Keratinocyte (primary cell): ENCODE results near the gene CRACR2A. TPM values are rescaled to one million over a fixed set of nuclear protein-coding genes. Genes with fewer than 3 reads are reported as not detected.

Source experiments
- DNase-seq: peaks from one replicate; pipeline ENCODE4 v3.0.0-alpha.2; 2011; ENCODE audit warnings: low read depth, missing footprints, low spot score
- FAIRE-seq: peaks from 2 replicates; lab custom pipeline; 2011; peaks lifted over from hg19 to GRCh38; lab: Jason Lieb, UNC
- H2AFZ ChIP-seq: 2 replicates; pipeline ENCODE4 v1.6.0; 2012; ENCODE audit warnings: low read length, control low read depth, inconsistent platforms; ENCODE audit not compliant: control insufficient read depth
- H3K27ac ChIP-seq: 2 replicates; pipeline ENCODE4 v1.5.1; 2011; ENCODE audit warnings: low read length; ENCODE audit not compliant: control insufficient read depth, insufficient read depth
- H3K27me3 ChIP-seq: 3 replicates; pipeline ENCODE4 v1.6.0; 2011; ENCODE audit warnings: low read length; ENCODE audit not compliant: control insufficient read depth, insufficient read depth; ENCODE audit errors: extremely low read depth
- H3K36me3 ChIP-seq, 2 experiments: 2 replicates in 1 of 2; 3 replicates in 1 of 2; pipeline ENCODE4 v1.5.1; 2011; ENCODE audit warnings: low read length in 2 of 2, mild to moderate bottlenecking in 1 of 2; ENCODE audit not compliant: control insufficient read depth in 2 of 2, insufficient read depth in 2 of 2; ENCODE audit errors: extremely low read depth in 1 of 2
- H3K4me1 ChIP-seq: 3 replicates; pipeline ENCODE4 v1.5.1; 2011; ENCODE audit warnings: low read length; ENCODE audit not compliant: control insufficient read depth, insufficient read depth; ENCODE audit errors: extremely low read depth
- H3K4me2 ChIP-seq: 3 replicates; pipeline ENCODE4 v1.6.0; 2011; ENCODE audit warnings: low read depth, low read length; ENCODE audit not compliant: control insufficient read depth, insufficient read depth; ENCODE audit errors: extremely low read depth
- H3K4me3 ChIP-seq, 3 experiments: fragments of 200-600 bp in 1 of 3; sonication (generic) in 1 of 3; 2 replicates in 2 of 3; 3 replicates in 1 of 3; pipeline ENCODE4 v1.5.1; 2011 to 2016; ENCODE audit warnings: low read length in 3 of 3, mild to moderate bottlenecking in 3 of 3, control low read depth in 2 of 3, inconsistent platforms in 1 of 3, low read depth in 1 of 3, mixed read lengths in 1 of 3, mixed run types in 1 of 3, moderate library complexity in 1 of 3; ENCODE audit not compliant: control insufficient read depth in 2 of 3, insufficient read depth in 2 of 3; ENCODE audit errors: extremely low read depth in 1 of 3
- H3K79me2 ChIP-seq: 2 replicates; pipeline ENCODE4 v1.6.0; 2012; ENCODE audit warnings: low read length; ENCODE audit not compliant: control insufficient read depth, insufficient read depth
- H3K9ac ChIP-seq: 3 replicates; pipeline ENCODE4 v1.6.0; 2011; ENCODE audit warnings: low read length; ENCODE audit not compliant: control insufficient read depth, insufficient read depth; ENCODE audit errors: extremely low read depth
- H3K9me1 ChIP-seq: 3 replicates; pipeline ENCODE4 v1.6.0; 2011; ENCODE audit warnings: low read length; ENCODE audit not compliant: control insufficient read depth, insufficient read depth; ENCODE audit errors: extremely low read depth
- H3K9me3 ChIP-seq: 2 replicates; pipeline ENCODE4 v1.5.1; 2012; ENCODE audit warnings: low read depth, low read length; ENCODE audit not compliant: control insufficient read depth
- H4K20me1 ChIP-seq: 3 replicates; pipeline ENCODE4 v1.6.0; 2011; ENCODE audit warnings: low read length; ENCODE audit not compliant: control insufficient read depth, insufficient read depth; ENCODE audit errors: extremely low read depth
- EZH2 ChIP-seq: IDR thresholded peaks from one replicate; pipeline ENCODE4 v1.6.1; 2012; ENCODE audit warnings: inconsistent platforms, mild to moderate bottlenecking, low read length, moderate library complexity
- dilution Hi-C: fragments of 300-500 bp; cut with MboI; formaldehyde crosslinking; loops from one replicate; pipeline ENCODE4 v1.7.0; 2020; ENCODE audit warnings: low sequenced_read_pairs; ENCODE audit not compliant: extremely low pct_ligation_motif_present
- polyA plus RNA-seq, 5 experiments: library from polyadenylated mRNA; depleted of rRNA in 3 of 5; stranded (reverse) in 3 of 5; stranded (forward) in 1 of 5; unstranded in 1 of 5; fragments of >200 nt; gene quantifications; 1 replicate in 1 of 5; 2 replicates in 3 of 5; 3 replicates in 1 of 5; pipeline versions ENCODE4 v1.2.1 to v1.2.3, GENCODE V29; 2011 to 2012; ENCODE audit warnings: missing spikeins in 2 of 5, low read depth in 1 of 5, low replicate concordance in 1 of 5
- TF ChIP-seq, protein P1 (sequence below), 3 experiments: IDR thresholded peaks in 1 of 3; conservative IDR thresholded peaks in 1 of 3; optimal IDR thresholded peaks in 1 of 3; 2 replicates in 2 of 3; 3 replicates in 1 of 3; pipeline versions ENCODE3 to v1.5.1; 2011; ENCODE audit warnings: low read length in 3 of 3, mild to moderate bottlenecking in 3 of 3, moderate library complexity in 2 of 3, control low read depth in 1 of 3, inconsistent platforms in 1 of 3; ENCODE audit not compliant: insufficient read depth in 2 of 3; ENCODE audit errors: extremely low read depth in 1 of 3

CRACR2A gene
- polyA plus RNA-seq, 1 donor (not counting 4 experiments of a cell fraction or from before 2014, with no cell fraction given), result 0.30 TPM

DNA sequence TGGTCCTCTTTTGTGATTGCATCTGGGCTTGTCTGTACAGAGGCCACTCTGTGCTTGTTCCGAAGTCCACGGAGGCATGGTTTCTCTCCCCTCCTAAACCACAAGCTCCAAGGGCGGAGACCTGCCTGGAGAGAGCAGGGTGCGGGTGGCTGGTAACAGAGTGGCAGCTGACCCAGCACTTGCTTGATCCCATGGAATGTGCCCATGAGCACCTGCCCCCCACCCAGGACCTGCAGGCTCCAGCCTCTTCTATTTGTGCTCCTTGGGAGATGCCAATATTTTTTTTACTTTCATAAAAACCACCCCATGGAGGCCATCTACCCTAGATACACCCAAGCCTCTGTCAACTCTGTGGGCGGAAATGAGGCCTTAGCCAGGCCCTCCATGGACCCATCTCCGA lies 157.2 kb downstream of the CRACR2A start:
- DNase-seq, result no peak
- Histone ChIP-seq H4K20me1 (no peaks in the 10 kb centered on the region), H3K9me1 (no peaks in the 10 kb centered on the region), H3K9ac (no peak overlapping the region), H3K27me3 (peaks cover 10% of the 10 kb centered on the region), H3K27ac (no peak overlapping the region), H3K4me1 (peaks cover 4% of the 10 kb centered on the region), H3K79me2 (no peaks in the 10 kb centered on the region), H3K9me3 (no peaks in the 10 kb centered on the region), H2AFZ (no peak overlapping the region), H3K4me3 (no peak overlapping the region), H3K36me3 (no peaks in the 10 kb centered on the region), H3K4me2 (no peak overlapping the region)
- no peak for FAIRE-seq
- TF ChIP-seq EZH2, result no peak
- TF ChIP-seq, protein P1, sequence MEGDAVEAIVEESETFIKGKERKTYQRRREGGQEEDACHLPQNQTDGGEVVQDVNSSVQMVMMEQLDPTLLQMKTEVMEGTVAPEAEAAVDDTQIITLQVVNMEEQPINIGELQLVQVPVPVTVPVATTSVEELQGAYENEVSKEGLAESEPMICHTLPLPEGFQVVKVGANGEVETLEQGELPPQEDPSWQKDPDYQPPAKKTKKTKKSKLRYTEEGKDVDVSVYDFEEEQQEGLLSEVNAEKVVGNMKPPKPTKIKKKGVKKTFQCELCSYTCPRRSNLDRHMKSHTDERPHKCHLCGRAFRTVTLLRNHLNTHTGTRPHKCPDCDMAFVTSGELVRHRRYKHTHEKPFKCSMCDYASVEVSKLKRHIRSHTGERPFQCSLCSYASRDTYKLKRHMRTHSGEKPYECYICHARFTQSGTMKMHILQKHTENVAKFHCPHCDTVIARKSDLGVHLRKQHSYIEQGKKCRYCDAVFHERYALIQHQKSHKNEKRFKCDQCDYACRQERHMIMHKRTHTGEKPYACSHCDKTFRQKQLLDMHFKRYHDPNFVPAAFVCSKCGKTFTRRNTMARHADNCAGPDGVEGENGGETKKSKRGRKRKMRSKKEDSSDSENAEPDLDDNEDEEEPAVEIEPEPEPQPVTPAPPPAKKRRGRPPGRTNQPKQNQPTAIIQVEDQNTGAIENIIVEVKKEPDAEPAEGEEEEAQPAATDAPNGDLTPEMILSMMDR (optimal IDR thresholded peaks at IDR 0.05 in 1 of 3, IDR thresholded peaks at IDR 0.05 in 1 of 3, conservative IDR thresholded peaks at IDR 0.05 in 1 of 3; ENCODE audit: extremely low read depth in 1 of 3, insufficient read depth in 2 of 3, low read length in 3 of 3), result no peak
- dilution Hi-C loops, result no loop called here

DNA sequence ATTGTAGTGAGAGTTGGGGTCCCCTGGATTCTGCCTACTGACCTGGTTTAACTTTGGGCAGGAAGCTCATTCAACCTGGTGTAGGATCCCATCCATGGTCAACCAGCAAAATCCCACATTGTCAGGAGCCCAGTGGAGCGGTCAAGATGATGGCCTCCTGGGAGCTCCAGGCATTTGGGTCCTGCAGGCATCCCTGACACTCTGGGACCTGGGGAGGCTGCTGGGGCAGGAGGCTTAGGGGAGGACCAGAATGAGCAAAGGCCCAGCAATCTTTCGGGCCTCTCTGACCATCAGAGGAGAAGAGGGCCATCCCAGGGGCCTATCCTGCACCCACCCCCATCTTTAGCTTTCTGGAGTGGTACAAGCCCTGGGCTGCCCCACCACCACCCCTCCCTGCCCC lies 157.9 kb downstream of the CRACR2A start:
- Histone ChIP-seq H3K9me3 (no peaks in the 10 kb centered on the region), H3K36me3 (no peaks in the 10 kb centered on the region), H3K9ac (no peak overlapping the region), H2AFZ (no peak overlapping the region), H3K79me2 (no peaks in the 10 kb centered on the region), H4K20me1 (no peaks in the 10 kb centered on the region), H3K27me3 (peaks cover 10% of the 10 kb centered on the region), H3K9me1 (no peaks in the 10 kb centered on the region), H3K4me3 (no peak overlapping the region), H3K27ac (no peak overlapping the region), H3K4me1 (no peaks in the 10 kb centered on the region), H3K4me2 (no peak overlapping the region)
- DNase-seq (no peak), FAIRE-seq (no peak)
- dilution Hi-C loops, result no loop called here
- TF ChIP-seq, protein P1 (optimal IDR thresholded peaks at IDR 0.05 in 1 of 3, IDR thresholded peaks at IDR 0.05 in 1 of 3, conservative IDR thresholded peaks at IDR 0.05 in 1 of 3; ENCODE audit: extremely low read depth in 1 of 3, insufficient read depth in 2 of 3, low read length in 3 of 3), result no peak
- no peak for TF ChIP-seq EZH2
